GM13976 (cell line): ENCODE results near the gene LIG4.

Source experiments
- DNase-seq: peaks from one replicate; pipeline ENCODE4 v3.0.0; 2012; ENCODE audit warnings: low spot score
- CTCF ChIP-seq: IDR thresholded peaks from 2 replicates; pipeline ENCODE4 v1.5.1; 2012; ENCODE audit warnings: borderline replicate concordance, mild to moderate bottlenecking; ENCODE audit not compliant: insufficient read depth; ENCODE audit errors: extremely low read depth, missing control alignments, control extremely low read depth
- in situ Hi-C: fragments of 300-500 bp; cut with MboI; formaldehyde crosslinking; loops from one replicate; pipeline ENCODE4 v1.12.0; 2022; ENCODE audit warnings: low sequenced_read_pairs, mixed read lengths, inconsistent platforms; ENCODE audit not compliant: unreplicated experiment

LIG4 gene

GRCh38 chr13:108215436-108215835 is at the start of gene LIG4:
Gene LIG4, minus strand, starts transcription at chr13:108215536. Its CDS starts 4,268 bp downstream, at chr13:108211268.
- in situ Hi-C loops, result no loop called here
- peak; percentile 93 for DNase-seq
- TF ChIP-seq CTCF, result no peak

- no peak for DNase-seq
- no peak for TF ChIP-seq CTCF
- in situ Hi-C loops, result no loop called here
Measured at GRCh38 chr13:108263621-108264355, 48.5 kb upstream of the LIG4 start.

GRCh38 chr13:108257248-108257647 is 41.9 kb upstream of the LIG4 start:
- DNase-seq, result no peak
- no peak for TF ChIP-seq CTCF
- in situ Hi-C loops, result no loop called here

- no peak for DNase-seq
- in situ Hi-C loops, result no loop called here
- TF ChIP-seq CTCF, result no peak
Measured at GRCh38 chr13:108249150-108249549, 33.8 kb upstream of the LIG4 start.

GRCh38 chr13:108230377-108230776 is 15.0 kb upstream of the LIG4 start:
- no peak for DNase-seq
- no peak for TF ChIP-seq CTCF
- in situ Hi-C loops, result no loop called here

- in situ Hi-C loops, result no loop called here
- peak; percentile 51 for TF ChIP-seq CTCF
- no peak for DNase-seq
Measured at GRCh38 chr13:108227651-108228272, 12.4 kb upstream of the LIG4 start.
